H1 (cell line): ENCODE results near the gene PSMD3. TPM values are rescaled to one million over a fixed set of nuclear protein-coding genes. Genes with fewer than 3 reads are reported as not detected.

Experiments
- ATF2 ChIP-seq: IDR thresholded peaks from 2 replicates; pipeline ENCODE4 v1.6.1; 2012; ENCODE audit warnings: low read length, inconsistent platforms
- BACH1 ChIP-seq: IDR thresholded peaks from 2 replicates; pipeline ENCODE4 v1.6.1; 2012; ENCODE audit warnings: low read length, improper control_type of control experiment
- CREB1 ChIP-seq: IDR thresholded peaks from 2 replicates; pipeline ENCODE4 v1.6.1; 2012; ENCODE audit warnings: inconsistent platforms
- EGR1 ChIP-seq: IDR thresholded peaks from 2 replicates; pipeline ENCODE4 v1.6.1; 2011; ENCODE audit warnings: low read depth, low read length, borderline replicate concordance
- FOSL1 ChIP-seq: IDR thresholded peaks from 2 replicates; pipeline ENCODE4 v1.6.1; 2011; ENCODE audit warnings: mild to moderate bottlenecking, low read depth, low read length, moderate library complexity; ENCODE audit not compliant: insufficient read depth
- HDAC6 ChIP-seq: IDR thresholded peaks from one replicate; pipeline ENCODE4 v1.7.1; 2012; ENCODE audit warnings: low read depth, mild to moderate bottlenecking, inconsistent platforms, low read length, moderate library complexity
- KDM4A ChIP-seq: IDR thresholded peaks from one replicate; pipeline ENCODE4 v1.7.1; 2012; ENCODE audit warnings: low read depth, mild to moderate bottlenecking, moderate library complexity, low read length, inconsistent platforms; ENCODE audit not compliant: severe bottlenecking
- RAD21 ChIP-seq, 2 experiments: IDR thresholded peaks in 1 of 2; conservative IDR thresholded peaks in 1 of 2; 2 replicates each; pipeline ENCODE4 v1.6.1; 2011; ENCODE audit warnings: low read depth in 2 of 2, low read length in 2 of 2, improper control_type of control experiment in 1 of 2, inconsistent platforms in 1 of 2, mild to moderate bottlenecking in 1 of 2, moderate library complexity in 1 of 2
- polyA plus RNA-seq, 7 experiments: library from polyadenylated mRNA; depleted of rRNA in 3 of 7; stranded (reverse) in 5 of 7; unstranded in 2 of 7; fragments of >200 nt in 5 of 7; fragments of 200-250 nt in 2 of 7; gene quantifications; 1 replicate in 5 of 7; 2 replicates in 1 of 7; 4 replicates in 1 of 7; pipeline versions ENCODE4 v1.2.1 to v1.2.3, GENCODE V29; 2011 to 2013; ENCODE audit warnings: missing spikeins in 2 of 7, mixed read lengths in 2 of 7
- total RNA-seq: library from RNA; stranded (reverse); fragmentation: NEBNext Ultra II Directional; extraction: Animal tissue kit (Norgen Biotek cat#: 25700); gene quantifications from 2 replicates; pipeline ENCODE4 v1.2.1, GENCODE V29; 2021
- TF ChIP-seq, protein P1 (sequence below): fragments of 300-600 bp; sonication (generic); IDR thresholded peaks from 2 replicates; pipeline ENCODE4 v1.7.1; 2012; ENCODE audit warnings: low read length, moderate library complexity, mild to moderate bottlenecking, inconsistent platforms; ENCODE audit not compliant: insufficient replicate concordance
- TF ChIP-seq, protein P2 (sequence below): IDR thresholded peaks from 2 replicates; pipeline ENCODE4 v1.6.1; 2012; ENCODE audit warnings: inconsistent platforms

The PSMD3 gene
- total and polyA plus RNA-seq, 2 of the 8 experiments (the other 6 are each of a cell fraction or from before 2014, with no cell fraction given), result 151 to 198 TPM

DNA sequence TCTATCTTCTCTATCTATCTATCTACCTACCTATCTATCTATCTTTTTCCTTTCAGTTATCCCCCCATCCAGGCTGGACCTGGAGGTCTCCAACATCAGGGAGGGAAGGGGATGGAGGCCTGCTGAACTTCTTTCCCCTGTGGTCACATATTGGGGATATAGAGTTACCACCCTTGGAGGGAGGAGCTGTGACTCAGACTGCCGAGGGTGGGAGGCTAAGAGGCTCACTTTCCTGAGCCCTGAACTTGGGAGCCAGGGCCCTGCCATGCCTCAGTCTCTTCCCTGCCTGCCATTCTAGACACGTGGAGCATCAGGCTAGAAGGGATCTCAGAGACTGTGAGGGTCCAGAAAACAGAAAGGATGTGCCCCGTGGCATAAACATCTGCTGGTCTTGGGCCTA lies 44.7 kb upstream of the PSMD3 start (continued):
- TF ChIP-seq, protein P1, sequence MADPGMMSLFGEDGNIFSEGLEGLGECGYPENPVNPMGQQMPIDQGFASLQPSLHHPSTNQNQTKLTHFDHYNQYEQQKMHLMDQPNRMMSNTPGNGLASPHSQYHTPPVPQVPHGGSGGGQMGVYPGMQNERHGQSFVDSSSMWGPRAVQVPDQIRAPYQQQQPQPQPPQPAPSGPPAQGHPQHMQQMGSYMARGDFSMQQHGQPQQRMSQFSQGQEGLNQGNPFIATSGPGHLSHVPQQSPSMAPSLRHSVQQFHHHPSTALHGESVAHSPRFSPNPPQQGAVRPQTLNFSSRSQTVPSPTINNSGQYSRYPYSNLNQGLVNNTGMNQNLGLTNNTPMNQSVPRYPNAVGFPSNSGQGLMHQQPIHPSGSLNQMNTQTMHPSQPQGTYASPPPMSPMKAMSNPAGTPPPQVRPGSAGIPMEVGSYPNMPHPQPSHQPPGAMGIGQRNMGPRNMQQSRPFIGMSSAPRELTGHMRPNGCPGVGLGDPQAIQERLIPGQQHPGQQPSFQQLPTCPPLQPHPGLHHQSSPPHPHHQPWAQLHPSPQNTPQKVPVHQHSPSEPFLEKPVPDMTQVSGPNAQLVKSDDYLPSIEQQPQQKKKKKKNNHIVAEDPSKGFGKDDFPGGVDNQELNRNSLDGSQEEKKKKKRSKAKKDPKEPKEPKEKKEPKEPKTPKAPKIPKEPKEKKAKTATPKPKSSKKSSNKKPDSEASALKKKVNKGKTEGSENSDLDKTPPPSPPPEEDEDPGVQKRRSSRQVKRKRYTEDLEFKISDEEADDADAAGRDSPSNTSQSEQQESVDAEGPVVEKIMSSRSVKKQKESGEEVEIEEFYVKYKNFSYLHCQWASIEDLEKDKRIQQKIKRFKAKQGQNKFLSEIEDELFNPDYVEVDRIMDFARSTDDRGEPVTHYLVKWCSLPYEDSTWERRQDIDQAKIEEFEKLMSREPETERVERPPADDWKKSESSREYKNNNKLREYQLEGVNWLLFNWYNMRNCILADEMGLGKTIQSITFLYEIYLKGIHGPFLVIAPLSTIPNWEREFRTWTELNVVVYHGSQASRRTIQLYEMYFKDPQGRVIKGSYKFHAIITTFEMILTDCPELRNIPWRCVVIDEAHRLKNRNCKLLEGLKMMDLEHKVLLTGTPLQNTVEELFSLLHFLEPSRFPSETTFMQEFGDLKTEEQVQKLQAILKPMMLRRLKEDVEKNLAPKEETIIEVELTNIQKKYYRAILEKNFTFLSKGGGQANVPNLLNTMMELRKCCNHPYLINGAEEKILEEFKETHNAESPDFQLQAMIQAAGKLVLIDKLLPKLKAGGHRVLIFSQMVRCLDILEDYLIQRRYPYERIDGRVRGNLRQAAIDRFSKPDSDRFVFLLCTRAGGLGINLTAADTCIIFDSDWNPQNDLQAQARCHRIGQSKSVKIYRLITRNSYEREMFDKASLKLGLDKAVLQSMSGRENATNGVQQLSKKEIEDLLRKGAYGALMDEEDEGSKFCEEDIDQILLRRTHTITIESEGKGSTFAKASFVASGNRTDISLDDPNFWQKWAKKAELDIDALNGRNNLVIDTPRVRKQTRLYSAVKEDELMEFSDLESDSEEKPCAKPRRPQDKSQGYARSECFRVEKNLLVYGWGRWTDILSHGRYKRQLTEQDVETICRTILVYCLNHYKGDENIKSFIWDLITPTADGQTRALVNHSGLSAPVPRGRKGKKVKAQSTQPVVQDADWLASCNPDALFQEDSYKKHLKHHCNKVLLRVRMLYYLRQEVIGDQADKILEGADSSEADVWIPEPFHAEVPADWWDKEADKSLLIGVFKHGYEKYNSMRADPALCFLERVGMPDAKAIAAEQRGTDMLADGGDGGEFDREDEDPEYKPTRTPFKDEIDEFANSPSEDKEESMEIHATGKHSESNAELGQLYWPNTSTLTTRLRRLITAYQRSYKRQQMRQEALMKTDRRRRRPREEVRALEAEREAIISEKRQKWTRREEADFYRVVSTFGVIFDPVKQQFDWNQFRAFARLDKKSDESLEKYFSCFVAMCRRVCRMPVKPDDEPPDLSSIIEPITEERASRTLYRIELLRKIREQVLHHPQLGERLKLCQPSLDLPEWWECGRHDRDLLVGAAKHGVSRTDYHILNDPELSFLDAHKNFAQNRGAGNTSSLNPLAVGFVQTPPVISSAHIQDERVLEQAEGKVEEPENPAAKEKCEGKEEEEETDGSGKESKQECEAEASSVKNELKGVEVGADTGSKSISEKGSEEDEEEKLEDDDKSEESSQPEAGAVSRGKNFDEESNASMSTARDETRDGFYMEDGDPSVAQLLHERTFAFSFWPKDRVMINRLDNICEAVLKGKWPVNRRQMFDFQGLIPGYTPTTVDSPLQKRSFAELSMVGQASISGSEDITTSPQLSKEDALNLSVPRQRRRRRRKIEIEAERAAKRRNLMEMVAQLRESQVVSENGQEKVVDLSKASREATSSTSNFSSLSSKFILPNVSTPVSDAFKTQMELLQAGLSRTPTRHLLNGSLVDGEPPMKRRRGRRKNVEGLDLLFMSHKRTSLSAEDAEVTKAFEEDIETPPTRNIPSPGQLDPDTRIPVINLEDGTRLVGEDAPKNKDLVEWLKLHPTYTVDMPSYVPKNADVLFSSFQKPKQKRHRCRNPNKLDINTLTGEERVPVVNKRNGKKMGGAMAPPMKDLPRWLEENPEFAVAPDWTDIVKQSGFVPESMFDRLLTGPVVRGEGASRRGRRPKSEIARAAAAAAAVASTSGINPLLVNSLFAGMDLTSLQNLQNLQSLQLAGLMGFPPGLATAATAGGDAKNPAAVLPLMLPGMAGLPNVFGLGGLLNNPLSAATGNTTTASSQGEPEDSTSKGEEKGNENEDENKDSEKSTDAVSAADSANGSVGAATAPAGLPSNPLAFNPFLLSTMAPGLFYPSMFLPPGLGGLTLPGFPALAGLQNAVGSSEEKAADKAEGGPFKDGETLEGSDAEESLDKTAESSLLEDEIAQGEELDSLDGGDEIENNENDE, result no peak
- TF ChIP-seq ATF2 (no peak), HDAC6 (no peak), FOSL1 (no peak), CREB1 (no peak), KDM4A (no peak), EGR1 (no peak), RAD21 (IDR thresholded peaks at IDR 0.05 in 1 of 2, conservative IDR thresholded peaks at IDR 0.05 in 1 of 2; ENCODE audit: low read depth in 2 of 2, low read length in 2 of 2) (no peak), BACH1 (no peak)
- TF ChIP-seq, protein P2, sequence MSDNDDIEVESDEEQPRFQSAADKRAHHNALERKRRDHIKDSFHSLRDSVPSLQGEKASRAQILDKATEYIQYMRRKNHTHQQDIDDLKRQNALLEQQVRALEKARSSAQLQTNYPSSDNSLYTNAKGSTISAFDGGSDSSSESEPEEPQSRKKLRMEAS, result no peak
